H9 (cell line): ENCODE measurements around the gene IL21R. TPM values are rescaled to one million over a fixed set of nuclear protein-coding genes. Genes with fewer than 3 reads are reported as not detected.

Source experiments
- DNase-seq: peaks from one replicate; pipeline ENCODE4 v3.0.0-alpha.2; 2017
- H2AFZ ChIP-seq: one replicate; pipeline ENCODE4 v1.6.1; 2013; ENCODE audit warnings: mild to moderate bottlenecking, low read length, control low read depth, moderate library complexity
- H2AK5ac ChIP-seq: 2 replicates; pipeline ENCODE4 v1.6.1; 2013; ENCODE audit warnings: low read length, control low read depth, mixed read lengths; ENCODE audit not compliant: insufficient read length
- H2BK120ac ChIP-seq: one replicate; pipeline ENCODE4 v1.6.1; 2013; ENCODE audit warnings: low read depth, mild to moderate bottlenecking, low read length, control low read depth, inconsistent platforms; ENCODE audit not compliant: poor library complexity, severe bottlenecking
- H2BK12ac ChIP-seq: 2 replicates; pipeline ENCODE4 v1.6.1; 2013; ENCODE audit warnings: low read length, control low read depth, mixed read lengths, low read depth; ENCODE audit not compliant: insufficient read length
- H2BK15ac ChIP-seq: 2 replicates; pipeline ENCODE4 v1.6.1; 2013; ENCODE audit warnings: low read depth, low read length, control low read depth
- H2BK20ac ChIP-seq: one replicate; pipeline ENCODE4 v1.6.1; 2013; ENCODE audit warnings: low read depth, mild to moderate bottlenecking, low read length, control low read depth, inconsistent platforms; ENCODE audit not compliant: poor library complexity, severe bottlenecking
- H2BK5ac ChIP-seq: 2 replicates; pipeline ENCODE4 v1.6.1; 2013; ENCODE audit warnings: low read length, control low read depth, mixed read lengths; ENCODE audit not compliant: insufficient read length
- H3K14ac ChIP-seq: 2 replicates; pipeline ENCODE4 v1.6.1; 2013; ENCODE audit warnings: low read length, control low read depth; ENCODE audit not compliant: insufficient read depth
- H3K18ac ChIP-seq: 2 replicates; pipeline ENCODE4 v1.6.1; 2013; ENCODE audit warnings: low read depth, mild to moderate bottlenecking, mixed read lengths, low read length, control low read depth; ENCODE audit not compliant: insufficient read length
- H3K23ac ChIP-seq: 2 replicates; pipeline ENCODE4 v1.6.1; 2013; ENCODE audit warnings: low read length, control low read depth, mixed read lengths, low read depth; ENCODE audit not compliant: insufficient read length
- H3K23me2 ChIP-seq: 2 replicates; pipeline ENCODE4 v1.6.1; 2013; ENCODE audit warnings: low read depth, mild to moderate bottlenecking, mixed read lengths, low read length, control low read depth; ENCODE audit not compliant: insufficient read length, poor library complexity, severe bottlenecking
- H3K27ac ChIP-seq: 2 replicates; pipeline ENCODE4 v1.5.1; 2013; ENCODE audit warnings: low read length, control low read depth, mixed read lengths, low read depth; ENCODE audit not compliant: insufficient read length
- H3K27me3 ChIP-seq: 2 replicates; pipeline ENCODE4 v1.6.1; 2013; ENCODE audit warnings: low read length, control low read depth, inconsistent platforms; ENCODE audit not compliant: insufficient read depth
- H3K4ac ChIP-seq: 2 replicates; pipeline ENCODE4 v1.6.1; 2013; ENCODE audit warnings: low read depth, mild to moderate bottlenecking, control low read depth, inconsistent platforms, low read length, moderate library complexity
- H3K4me1 ChIP-seq: 2 replicates; pipeline ENCODE4 v1.6.1; 2013; ENCODE audit warnings: low read length, control low read depth, inconsistent platforms; ENCODE audit not compliant: insufficient read depth
- H3K4me2 ChIP-seq: 2 replicates; pipeline ENCODE4 v1.6.1; 2013; ENCODE audit warnings: low read length, control low read depth, mixed read lengths; ENCODE audit not compliant: insufficient read length, insufficient read depth
- H3K56ac ChIP-seq: 2 replicates; pipeline ENCODE4 v1.6.1; 2013; ENCODE audit warnings: low read depth, mild to moderate bottlenecking, mixed read lengths, low read length, control low read depth; ENCODE audit not compliant: insufficient read length
- H3K79me1 ChIP-seq: 2 replicates; pipeline ENCODE4 v1.6.1; 2013; ENCODE audit warnings: low read depth, mild to moderate bottlenecking, moderate library complexity, low read length, control low read depth, inconsistent platforms; ENCODE audit not compliant: insufficient read depth, poor library complexity, severe bottlenecking
- H3K79me2 ChIP-seq: 2 replicates; pipeline ENCODE4 v1.6.1; 2013; ENCODE audit warnings: low read length, control low read depth, inconsistent platforms; ENCODE audit not compliant: insufficient read depth
- H3K9ac ChIP-seq: 2 replicates; pipeline ENCODE4 v1.6.1; 2013; ENCODE audit warnings: low read length, control low read depth, mixed read lengths; ENCODE audit not compliant: insufficient read length; ENCODE audit errors: extremely low read depth
- H3K9me3 ChIP-seq: one replicate; pipeline ENCODE4 v1.6.1; 2013; ENCODE audit warnings: low read depth, low read length, inconsistent platforms; ENCODE audit not compliant: control insufficient read depth
- H3T11ph ChIP-seq: one replicate; pipeline ENCODE4 v1.6.1; 2013; ENCODE audit warnings: mild to moderate bottlenecking, low read length, control low read depth, inconsistent platforms
- H4K20me1 ChIP-seq: one replicate; pipeline ENCODE4 v1.6.1; 2013; ENCODE audit not compliant: control insufficient read depth, insufficient read length, insufficient read depth
- H4K5ac ChIP-seq: 2 replicates; pipeline ENCODE4 v1.6.1; 2013; ENCODE audit warnings: low read depth, mild to moderate bottlenecking, mixed read lengths, low read length, control low read depth; ENCODE audit not compliant: insufficient read length
- H4K8ac ChIP-seq: replicated peaks from 2 replicates; pipeline ENCODE4 v1.6.1; 2013; ENCODE audit warnings: low read length, control low read depth, mixed read lengths, low read depth; ENCODE audit not compliant: insufficient read length
- H4K91ac ChIP-seq: 2 replicates; pipeline ENCODE4 v1.6.1; 2013; ENCODE audit warnings: low read depth, mild to moderate bottlenecking, moderate library complexity, mixed read lengths, low read length, control low read depth; ENCODE audit not compliant: insufficient read length
- H3K27ac Mint-ChIP-seq, 3 experiments: 2 replicates in 2 of 3; 3 replicates in 1 of 3; pipeline ENCODE4 v1.8.0; 2020 to 2021; ENCODE audit warnings: mixed read lengths in 3 of 3, mild to moderate bottlenecking in 1 of 3, moderate library complexity in 1 of 3
- H3K27me3 Mint-ChIP-seq: 2 replicates; pipeline ENCODE4 v1.8.0; 2021; ENCODE audit warnings: low read depth, mild to moderate bottlenecking, moderate library complexity, mixed read lengths
- H3K36me3 Mint-ChIP-seq, 3 experiments: 2 replicates in 2 of 3; 3 replicates in 1 of 3; pipeline ENCODE4 v1.8.0; 2020 to 2021; ENCODE audit warnings: low read depth in 3 of 3, mixed read lengths in 3 of 3; ENCODE audit not compliant: insufficient read depth in 1 of 3
- H3K4me1 Mint-ChIP-seq, 2 experiments: 2 replicates each; pipeline ENCODE4 v1.8.0; 2020; ENCODE audit warnings: mixed read lengths in 2 of 2
- H3K4me3 Mint-ChIP-seq, 2 experiments: 2 replicates in 1 of 2; 3 replicates in 1 of 2; pipeline ENCODE4 v1.8.0; 2020 to 2021; ENCODE audit warnings: mild to moderate bottlenecking in 2 of 2, mixed read lengths in 2 of 2, moderate library complexity in 1 of 2
- H3K9me3 Mint-ChIP-seq, 2 experiments: 2 replicates in 1 of 2; 3 replicates in 1 of 2; pipeline ENCODE4 v1.8.0; 2020; ENCODE audit warnings: mild to moderate bottlenecking in 2 of 2, mixed read lengths in 2 of 2, moderate library complexity in 1 of 2
- CTCF ChIP-seq: fragments of 200-600 bp; sonication (generic); conservative IDR thresholded peaks from 3 replicates; pipeline ENCODE4 v1.8.0; 2021; ENCODE audit warnings: antibody characterized with exemption, mild to moderate bottlenecking
- WGBS: extraction: QIAGEN DNeasy Blood & Tissue Kit; methylation state at CpG from one replicate; pipeline ENCODE4 v1.1.7; 2013; ENCODE audit warnings: missing lambda C conversion rate, low lambda C conversion rate, mixed read lengths; ENCODE audit not compliant: insufficient read length; ENCODE audit errors: extremely low coverage; 5-methylcytosine and 5-hydroxymethylcytosine counted together
- total RNA-seq: library from RNA; stranded (reverse); gene quantifications from 2 replicates; pipeline ENCODE4 v1.2.1, GENCODE V29; 2021

The IL21R gene
- total RNA-seq, 1 experiment from 2014 or later, result 0.07 TPM

GRCh38 chr16:27468941-27469531 lies 67.1 kb downstream of the IL21R start:
- H3K27me3 Mint-ChIP-seq, result no peaks in the 10 kb centered on the region; the same call in 1 of the 2 replicates

More at GRCh38 chr16:27468941-27469531, 67.1 kb downstream of the IL21R start:
- H3K14ac ChIP-seq, result no peak overlapping the region
- H2BK12ac ChIP-seq, result no peak overlapping the region
- H3K4ac ChIP-seq, result no peak overlapping the region
- no peaks in the 10 kb centered on the region for H3K9me3 ChIP-seq
- H3K4me1 ChIP-seq, result no peaks in the 10 kb centered on the region
- H3K27ac ChIP-seq, result no peak overlapping the region
- no peak overlapping the region for H2BK5ac ChIP-seq
- no peaks in the 10 kb centered on the region for H3K79me2 ChIP-seq
- no peak overlapping the region for H2AK5ac ChIP-seq
- H3K9ac ChIP-seq, result no peak overlapping the region
- no peak overlapping the region for H3T11ph ChIP-seq
- no peak overlapping the region for H4K5ac ChIP-seq
- H3K4me2 ChIP-seq, result no peak overlapping the region
- TF ChIP-seq CTCF, result no peak
- Mint-ChIP-seq H3K9me3 (no peaks in the 10 kb centered on the region), H3K4me3 (no peak overlapping the region), H3K36me3 (peaks cover 66 to 93% (median 91%) of the 10 kb centered on the region in 3 experiments), H3K27ac (no peak overlapping the region), H3K4me1 (no peaks in the 10 kb centered on the region)
- H4K20me1 ChIP-seq, result no peaks in the 10 kb centered on the region
- no peak overlapping the region for H3K56ac ChIP-seq
- no peak overlapping the region for H2AFZ ChIP-seq
- no peaks in the 10 kb centered on the region for H3K27me3 ChIP-seq
- H4K91ac ChIP-seq, result no peak overlapping the region
- DNase-seq, result no peak
- H3K23me2 ChIP-seq, result no peaks in the 10 kb centered on the region
- H2BK20ac ChIP-seq, result no peak overlapping the region
- no peak overlapping the region for H3K23ac ChIP-seq
- no CpG with 5 or more reads among the region's 22 CpGs for WGBS
- H4K8ac ChIP-seq, result no peak overlapping the region
- H3K79me1 ChIP-seq, result no peaks in the 10 kb centered on the region
- no peak overlapping the region for H2BK15ac ChIP-seq
- H2BK120ac ChIP-seq, result no peak overlapping the region
- no peak overlapping the region for H3K18ac ChIP-seq
